LNCaP clone FGC (cell line): Measurements from ENCODE around the gene PRRG1.
A peak's percentile ranks its signal among the peaks of the same experiment; 100 is the strongest.

Source experiments
- DNase-seq: peaks from one replicate; pipeline ENCODE4 v3.0.0-alpha.2; 2011; ENCODE audit warnings: low read depth
- H3K4me3 ChIP-seq: 2 replicates; pipeline ENCODE4 v1.5.1; 2011; ENCODE audit warnings: mild to moderate bottlenecking, low read depth, low read length, control low read depth
- TF ChIP-seq, protein P1 (sequence below): IDR thresholded peaks from 2 replicates; pipeline ENCODE4 v1.5.1; 2012; ENCODE audit warnings: mild to moderate bottlenecking; ENCODE audit not compliant: control insufficient read depth, insufficient read depth; ENCODE audit errors: extremely low read depth

The PRRG1 gene

GRCh38 chrX:37331546-37331945 lies 17.6 kb upstream of the PRRG1 start:
- TF ChIP-seq, protein P1, sequence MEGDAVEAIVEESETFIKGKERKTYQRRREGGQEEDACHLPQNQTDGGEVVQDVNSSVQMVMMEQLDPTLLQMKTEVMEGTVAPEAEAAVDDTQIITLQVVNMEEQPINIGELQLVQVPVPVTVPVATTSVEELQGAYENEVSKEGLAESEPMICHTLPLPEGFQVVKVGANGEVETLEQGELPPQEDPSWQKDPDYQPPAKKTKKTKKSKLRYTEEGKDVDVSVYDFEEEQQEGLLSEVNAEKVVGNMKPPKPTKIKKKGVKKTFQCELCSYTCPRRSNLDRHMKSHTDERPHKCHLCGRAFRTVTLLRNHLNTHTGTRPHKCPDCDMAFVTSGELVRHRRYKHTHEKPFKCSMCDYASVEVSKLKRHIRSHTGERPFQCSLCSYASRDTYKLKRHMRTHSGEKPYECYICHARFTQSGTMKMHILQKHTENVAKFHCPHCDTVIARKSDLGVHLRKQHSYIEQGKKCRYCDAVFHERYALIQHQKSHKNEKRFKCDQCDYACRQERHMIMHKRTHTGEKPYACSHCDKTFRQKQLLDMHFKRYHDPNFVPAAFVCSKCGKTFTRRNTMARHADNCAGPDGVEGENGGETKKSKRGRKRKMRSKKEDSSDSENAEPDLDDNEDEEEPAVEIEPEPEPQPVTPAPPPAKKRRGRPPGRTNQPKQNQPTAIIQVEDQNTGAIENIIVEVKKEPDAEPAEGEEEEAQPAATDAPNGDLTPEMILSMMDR, result no peak
- H3K4me3 ChIP-seq, result no peak overlapping the region

DNA sequence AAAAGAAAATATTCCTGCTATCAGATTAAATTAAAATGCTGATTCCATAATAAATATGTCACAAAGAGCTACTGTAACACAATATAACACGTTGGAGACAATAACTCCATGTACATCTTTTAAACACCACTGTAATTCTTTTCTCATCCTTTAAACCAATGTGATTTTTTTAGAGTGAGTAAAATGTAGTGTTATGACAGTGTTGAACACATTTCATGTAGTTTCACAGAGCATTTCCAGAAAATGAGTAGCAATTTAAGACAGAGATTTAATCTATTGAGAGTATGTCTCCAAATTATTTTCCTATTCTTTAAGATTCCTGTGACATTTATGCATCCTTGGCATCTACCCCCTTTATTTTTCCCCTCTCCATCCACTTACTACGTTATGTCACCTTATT lies 17.1 kb upstream of the PRRG1 start:
- no peak for DNase-seq
- TF ChIP-seq, protein P1, result no peak
- H3K4me3 ChIP-seq, result no peak overlapping the region

More at GRCh38 chrX:37331546-37331945, 17.6 kb upstream of the PRRG1 start:
- DNase-seq, result no peak

DNA sequence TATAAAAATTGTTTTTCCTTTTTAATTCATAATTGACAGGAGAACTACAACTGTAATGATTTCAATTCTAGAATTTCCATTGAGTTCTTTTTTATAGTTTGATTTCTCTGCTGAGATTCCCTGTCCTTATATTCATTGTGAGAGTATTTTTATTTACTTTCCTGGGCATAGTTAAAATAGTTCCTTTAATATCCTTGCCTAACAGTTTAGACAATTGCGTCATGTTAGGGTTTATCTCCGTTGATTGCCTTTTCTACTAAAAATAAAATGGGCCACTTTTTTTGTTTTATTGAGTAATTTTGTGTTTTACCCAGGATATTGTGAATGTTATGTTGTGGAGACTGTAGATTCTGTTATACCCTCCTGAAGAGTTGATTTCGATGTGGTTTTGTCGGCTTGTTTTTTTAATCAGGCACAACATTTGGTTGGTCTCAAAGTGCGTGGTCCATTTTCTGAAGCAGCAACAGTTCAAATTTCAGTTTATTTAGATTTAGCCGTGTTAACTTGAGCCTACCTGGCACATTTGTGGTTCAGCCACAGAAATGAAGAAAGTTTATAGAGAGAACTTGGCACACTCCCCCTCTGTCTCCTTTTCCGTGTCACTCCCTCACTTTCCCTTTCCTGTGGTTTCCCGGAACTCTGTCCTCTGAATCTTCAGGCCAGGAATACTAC lies 16.0 kb upstream of the PRRG1 start:
- H3K4me3 ChIP-seq, result no peak overlapping the region
- TF ChIP-seq, protein P1, result no peak
- no peak for DNase-seq

GRCh38 chrX:37347420-37347819 lies 1.7 kb upstream of the PRRG1 start:
- H3K4me3 ChIP-seq, result no peak overlapping the region
- no peak for DNase-seq
- TF ChIP-seq, protein P1, result no peak

DNA sequence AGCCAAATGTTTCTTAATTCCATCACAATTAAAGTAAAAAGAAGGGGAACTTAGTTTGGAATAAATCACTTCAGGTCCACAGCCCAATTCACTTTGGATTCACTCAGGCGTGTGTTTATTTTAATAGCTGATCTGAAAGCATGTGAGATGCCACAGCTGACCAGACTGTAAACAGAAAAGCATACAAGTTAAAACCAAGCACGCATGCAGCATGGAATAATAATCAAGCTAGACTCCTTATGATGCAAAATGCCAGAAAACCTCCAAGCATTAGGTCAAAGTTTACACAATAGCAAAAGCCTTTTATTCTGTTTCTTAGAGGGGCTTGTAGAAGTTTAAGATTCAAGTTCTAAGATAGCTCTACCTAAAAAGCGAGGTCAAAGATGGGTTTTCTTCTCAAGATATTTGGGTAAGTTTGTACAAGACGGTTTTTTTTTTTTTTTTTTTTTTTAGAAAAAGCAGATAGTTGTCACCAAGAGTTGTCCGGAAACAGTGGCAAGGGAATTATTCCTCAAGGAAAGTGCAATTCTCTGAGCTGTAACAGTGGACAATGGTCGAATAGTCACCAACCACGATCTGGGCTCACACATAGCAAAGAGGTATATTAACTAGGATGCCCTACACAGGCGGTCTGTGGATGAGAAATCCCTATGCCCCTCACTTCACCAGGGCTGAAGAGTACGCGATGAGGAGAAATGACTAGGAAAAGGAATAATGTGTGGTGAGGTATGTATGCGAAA lies 763 bp upstream of the PRRG1 start:
- no peak for DNase-seq
- H3K4me3 ChIP-seq, result peak overlapping the region; percentile 83
- TF ChIP-seq, protein P1, result no peak

GRCh38 chrX:37348971-37349220 lies 268 bp upstream of the PRRG1 start:
- peak overlapping the region; percentile 83 for H3K4me3 ChIP-seq
- TF ChIP-seq, protein P1, result no peak
- DNase-seq, result no peak

- H3K4me3 ChIP-seq, result peak overlapping the region; percentile 83
- DNase-seq, result no peak
- TF ChIP-seq, protein P1, result no peak
These were observed 836 bp downstream of the PRRG1 start for GRCh38 chrX:37350034-37350365.
